A673 (cell line): ENCODE measurements around the gene HNRNPDL. TPM values are rescaled to one million over a fixed set of nuclear protein-coding genes. Genes with fewer than 3 reads are reported as not detected.
A peak's percentile ranks its signal among the peaks of the same experiment; 100 is the strongest.

ENCODE experiments used
- BruUV-seq: library from RNA; stranded (reverse); fragments of 400-500 nt; replicated peaks from 2 replicates; lab custom pipeline; 2021; lab: Mats Ljungman, UMichigan
- CTCF ChIA-PET: fragments of 300-600 bp; sonication (Branson Sonifier 250); formaldehyde crosslinking; loops from one replicate; lab custom pipeline; 2022; ENCODE audit warnings: antibody characterized with exemption; lab: Charles Lee
- POLR2A ChIA-PET: fragments of 300-600 bp; sonication (Branson Sonifier 250); formaldehyde crosslinking; loops from one replicate; lab custom pipeline; 2022; ENCODE audit warnings: antibody characterized with exemption; ENCODE audit not compliant: low non-redundant PET; lab: Charles Lee
- DNase-seq: peaks from one replicate; pipeline ENCODE4 v3.0.0-alpha.2; 2015; ENCODE audit warnings: low spot score
- H3K27ac ChIP-seq: fragments of 200-600 bp; sonication (generic); 2 replicates; pipeline ENCODE4 v1.5.1; 2016; ENCODE audit warnings: mixed run types, low read depth, mild to moderate bottlenecking, mixed read lengths, antibody characterized with exemption, low read length; ENCODE audit not compliant: poor library complexity, severe bottlenecking
- H3K27me3 ChIP-seq: fragments of 200-600 bp; sonication (generic); replicated peaks from 2 replicates; pipeline ENCODE4 v1.6.1; 2017; ENCODE audit warnings: mixed run types, low read depth, mild to moderate bottlenecking, mixed read lengths, antibody characterized with exemption, low read length; ENCODE audit not compliant: insufficient read depth, poor library complexity
- H3K36me3 ChIP-seq: fragments of 200-600 bp; sonication (generic); 2 replicates; pipeline ENCODE4 v1.6.1; 2016; ENCODE audit warnings: mixed run types, mild to moderate bottlenecking, mixed read lengths, antibody characterized with exemption, low read length; ENCODE audit not compliant: insufficient read depth, poor library complexity, severe bottlenecking
- H3K4me1 ChIP-seq: fragments of 200-600 bp; sonication (generic); 2 replicates; pipeline ENCODE4 v1.6.1; 2017; ENCODE audit warnings: mixed run types, mild to moderate bottlenecking, mixed read lengths, antibody characterized with exemption, low read length; ENCODE audit not compliant: insufficient read depth, poor library complexity, severe bottlenecking
- H3K4me3 ChIP-seq: fragments of 200-600 bp; sonication (generic); 2 replicates; pipeline ENCODE4 v1.5.1; 2016; ENCODE audit warnings: low read depth, mixed run types, mild to moderate bottlenecking, mixed read lengths, low read length; ENCODE audit not compliant: poor library complexity, severe bottlenecking
- H3K9me3 ChIP-seq: fragments of 200-600 bp; sonication (generic); 2 replicates; pipeline ENCODE4 v1.6.1; 2016; ENCODE audit warnings: mixed run types, low read depth, mild to moderate bottlenecking, mixed read lengths, antibody characterized with exemption, low read length; ENCODE audit not compliant: poor library complexity, severe bottlenecking
- CTCF ChIP-seq: fragments of 300-800, 200-600 bp; sonication (generic); conservative IDR thresholded peaks from 2 replicates; pipeline ENCODE4 v1.5.1; 2017; ENCODE audit warnings: low read depth, mild to moderate bottlenecking, antibody characterized with exemption, low read length, moderate library complexity, mixed read lengths
- EZH2 ChIP-seq: fragments of 200-600 bp; sonication (generic); IDR thresholded peaks from 2 replicates; pipeline ENCODE4 v1.6.1; 2017; ENCODE audit warnings: borderline replicate concordance, low read depth, mild to moderate bottlenecking, mixed read lengths, antibody characterized with exemption, low read length; ENCODE audit not compliant: poor library complexity, severe bottlenecking
- intact Hi-C: fragments of 100-400 bp; cut with micrococcal nuclease; formaldehyde crosslinking; loops from one replicate; pipeline ENCODE4 v1.10.0; 2022; ENCODE audit not compliant: unreplicated experiment
- total RNA-seq: library from RNA; stranded (reverse); gene quantifications from 2 replicates; pipeline ENCODE4 v1.2.3, GENCODE V29; 2021

Gene HNRNPDL
- total RNA-seq, 1 experiment from 2014 or later, result 320 TPM

- peak overlapping the region; percentile 86 for H3K4me3 ChIP-seq
- H3K36me3 ChIP-seq, result peaks cover 13% of the 10 kb centered on the region
- no peaks in the 10 kb centered on the region for H3K27me3 ChIP-seq
- DNase-seq, result no peak
- intact Hi-C loops, result no loop called here
- CTCF ChIA-PET, result no interaction called here
- no peaks in the 10 kb centered on the region for H3K9me3 ChIP-seq
- BruUV-seq, result no TSS peak
- H3K4me1 ChIP-seq, result no peaks in the 10 kb centered on the region
- H3K27ac ChIP-seq, result no peak overlapping the region
- TF ChIP-seq CTCF, result no peak
- no peak for TF ChIP-seq EZH2
- POLR2A ChIA-PET, result no interaction called here
These were observed 54.2 kb downstream of the HNRNPDL start for GRCh38 chr4:82376109-82376508.

GRCh38 chr4:82373816-82374625 is 56.2 kb downstream of the HNRNPDL start, which contains the start of gene HNRNPD:
Gene HNRNPD (minus strand): TSS chr4:82373991. CDS start chr4:82373678, 313 bp downstream.
- intact Hi-C loops, result loop anchor here (1.0 kb wide), 1 partner anchor 55 kb away; no protein-coding TSS in a partner anchor
- Histone ChIP-seq H3K4me1 (peaks cover 11% of the 10 kb centered on the region), H3K27ac (peak within 1 kb of the TSS; percentile 99), H3K9me3 (no peaks in the 10 kb centered on the region), H3K36me3 (peaks cover 33% of the 10 kb centered on the region), H3K27me3 (no peaks in the 10 kb centered on the region), H3K4me3 (peak within 1 kb of the TSS; percentile 86)
- ChIA-PET CTCF (no interaction called here), POLR2A (interaction anchor here (0.5 to 0.7 kb wide), 8 partner anchors 47 to 934 kb away, joined by 3 to 14 read pairs (median 4); no protein-coding TSS in a partner anchor)
- BruUV-seq, result no TSS peak
- peak; percentile 98 for DNase-seq
- TF ChIP-seq CTCF, result no peak
- TF ChIP-seq EZH2, result no peak

GRCh38 chr4:82373486-82373815 is 56.8 kb downstream of the HNRNPDL start:
- H3K27ac ChIP-seq, result peak overlapping the region; percentile 99
- CTCF ChIA-PET, result no interaction called here
- H3K4me1 ChIP-seq, result peaks cover 13% of the 10 kb centered on the region
- intact Hi-C loops, result no loop called here
- TF ChIP-seq CTCF (no peak), EZH2 (no peak)
- no TSS peak for BruUV-seq
- peak overlapping the region; percentile 86 for H3K4me3 ChIP-seq
- DNase-seq, result no peak
- H3K36me3 ChIP-seq, result peaks cover 39% of the 10 kb centered on the region
- POLR2A ChIA-PET, result interaction anchor here (0.5 kb wide), 2 partner anchors 48 to 58 kb away, joined by 3 read pairs; no protein-coding TSS in a partner anchor
- H3K9me3 ChIP-seq, result no peaks in the 10 kb centered on the region
- no peaks in the 10 kb centered on the region for H3K27me3 ChIP-seq

Other genes with a start within 250 kb of the HNRNPDL start
- 313 and 316 TPM in 2 replicates for gene HNRNPD, start 56.5 kb downstream of the HNRNPDL start, total RNA-seq
- gene ENOPH1, start 128 bp upstream of the HNRNPDL start, total RNA-seq, result 27.3 and 29.3 TPM in 2 replicates
- 0.34 and 0.76 TPM in 2 replicates for gene TMEM150C, start 131.5 kb upstream of the HNRNPDL start, total RNA-seq